HCT116 (cell line): ENCODE data around the gene USP7. TPM values are rescaled to one million over a fixed set of nuclear protein-coding genes. Genes with fewer than 3 reads are reported as not detected.

Experiments
- ATAC-seq: fragments of 200-7000 bp; cut with Tn5 transposase; 2 replicates; pipeline ENCODE4 v1.9.1; 2020; ENCODE audit warnings: mild to moderate bottlenecking, moderate library complexity
- BruUV-seq: library from RNA; stranded (reverse); fragments of 400-500 nt; replicated peaks from 2 replicates; lab custom pipeline; 2021; lab: Mats Ljungman, UMichigan
- CTCF ChIA-PET: fragments of 300-600 bp; sonication (Branson Sonifier 250); formaldehyde crosslinking; loops from one replicate; lab custom pipeline; 2021; ENCODE audit warnings: antibody characterized with exemption; lab: Charles Lee
- POLR2A ChIA-PET: fragments of 300-600, 350-600 bp; sonication (Branson Sonifier 250); formaldehyde crosslinking; loops from one replicate; lab custom pipeline; 2021; ENCODE audit warnings: antibody characterized with exemption; lab: Charles Lee
- RAD21 ChIA-PET, 2 experiments: fragments of 300-600 bp; sonication (Branson Sonifier 250); formaldehyde crosslinking; loops; one replicate each; lab custom pipeline; 2023; ENCODE audit warnings: low total read pairs in 2 of 2; ENCODE audit not compliant: uncharacterized antibody in 2 of 2, unreplicated experiment in 2 of 2, low non-redundant PET in 1 of 2; lab: Charles Lee
- DNase-seq: peaks from one replicate; pipeline ENCODE4 v3.0.0-alpha.2; 2010; ENCODE audit warnings: low read depth, low spot score
- H2AFZ ChIP-seq: fragments of 200-600 bp; shearing (Covaris generic), sonication (generic); 2 replicates; pipeline ENCODE4 v1.6.1; 2017; ENCODE audit warnings: low read depth, mixed run types, mixed read lengths, antibody characterized with exemption, low read length; ENCODE audit not compliant: poor library complexity, severe bottlenecking
- H3K27ac ChIP-seq: 2 replicates; pipeline ENCODE4 v1.5.1; 2012; ENCODE audit warnings: low read depth, low read length
- H3K27me3 ChIP-seq: fragments of 200-600 bp; sonication (generic); 2 replicates; pipeline ENCODE4 v1.6.1; 2016; ENCODE audit warnings: mixed run types, low read length, mixed read lengths; ENCODE audit not compliant: insufficient read depth
- H3K36me3 ChIP-seq, 2 experiments: fragments of 200-500 bp in 1 of 2; fragments of 200-600 bp in 1 of 2; sonication (Bioruptor generic) in 1 of 2; sonication (generic) in 1 of 2; 2 replicates each; pipeline versions ENCODE4 v1.5.1 to v1.6.1; 2014 to 2016; ENCODE audit warnings: low read length in 2 of 2, inconsistent platforms in 1 of 2, mixed read lengths in 1 of 2, mixed run types in 1 of 2; ENCODE audit not compliant: insufficient read depth in 2 of 2, control insufficient read depth in 1 of 2
- H3K4me1 ChIP-seq, 2 experiments: fragments of 200-600 bp in 1 of 2; sonication (generic) in 1 of 2; 2 replicates each; pipeline versions ENCODE4 v1.5.1 to v1.6.1; 2012 to 2017; ENCODE audit warnings: low read length in 2 of 2, inconsistent platforms in 1 of 2, mild to moderate bottlenecking in 1 of 2, mixed read lengths in 1 of 2, mixed run types in 1 of 2, moderate library complexity in 1 of 2; ENCODE audit not compliant: insufficient read depth in 2 of 2, control insufficient read depth in 1 of 2
- H3K4me2 ChIP-seq: fragments of 200-600 bp; sonication (generic); 2 replicates; pipeline ENCODE4 v1.6.1; 2017; ENCODE audit warnings: mixed run types, low read length, mixed read lengths
- H3K4me3 ChIP-seq, 2 experiments: fragments of 200-600 bp in 1 of 2; sonication (generic) in 1 of 2; replicated peaks in 1 of 2; 2 replicates each; pipeline ENCODE4 v1.5.1; 2011 to 2016; ENCODE audit warnings: low read length in 2 of 2, control low read depth in 1 of 2, low read depth in 1 of 2, mild to moderate bottlenecking in 1 of 2, mixed read lengths in 1 of 2, mixed run types in 1 of 2
- H3K79me2 ChIP-seq: fragments of 200-600 bp; sonication (generic); 2 replicates; pipeline ENCODE4 v1.6.1; 2017; ENCODE audit warnings: mild to moderate bottlenecking, mixed run types, low read length, moderate library complexity, mixed read lengths; ENCODE audit not compliant: insufficient read depth
- H3K9ac ChIP-seq: fragments of 200-600 bp; sonication (generic); 2 replicates; pipeline ENCODE4 v1.6.1; 2016; ENCODE audit warnings: low read length, mixed read lengths
- H3K9me2 ChIP-seq: fragments of 200-600 bp; sonication (generic), shearing (Covaris generic); 2 replicates; pipeline ENCODE4 v1.6.1; 2017; ENCODE audit warnings: mixed run types, mild to moderate bottlenecking, moderate library complexity; ENCODE audit not compliant: insufficient read depth
- H3K9me3 ChIP-seq, 2 experiments: fragments of 200-500 bp in 1 of 2; fragments of 200-600 bp in 1 of 2; sonication (Bioruptor generic) in 1 of 2; sonication (generic) in 1 of 2; 2 replicates each; pipeline ENCODE4 v1.6.1; 2014 to 2017; ENCODE audit warnings: low read length in 2 of 2, mixed read lengths in 2 of 2, inconsistent platforms in 1 of 2, low read depth in 1 of 2, mild to moderate bottlenecking in 1 of 2, mixed run types in 1 of 2, moderate library complexity in 1 of 2; ENCODE audit not compliant: control insufficient read depth in 1 of 2, insufficient read depth in 1 of 2
- H4K20me1 ChIP-seq: fragments of 200-600 bp; sonication (generic), shearing (Covaris generic); 2 replicates; pipeline ENCODE4 v1.6.1; 2017; ENCODE audit warnings: mixed run types, mild to moderate bottlenecking, moderate library complexity; ENCODE audit not compliant: insufficient read depth
- CBX3 ChIP-seq: IDR thresholded peaks from 2 replicates; pipeline ENCODE4 v1.6.1; 2012; ENCODE audit warnings: low read depth
- CEBPB ChIP-seq: IDR thresholded peaks from 2 replicates; pipeline ENCODE4 v1.6.1; 2012; ENCODE audit warnings: low read depth
- SIN3A ChIP-seq: IDR thresholded peaks from 2 replicates; pipeline ENCODE4 v1.6.1; 2012; ENCODE audit warnings: low read depth
- ZFX ChIP-seq: fragments of 450-650 bp; IDR thresholded peaks from 2 replicates; pipeline ENCODE4 v1.6.1; 2017
- intact Hi-C: fragments of 100-400 bp; cut with micrococcal nuclease; formaldehyde crosslinking; loops from 2 replicates; pipeline ENCODE4 v1.10.0; 2022
- total RNA-seq: library from RNA; stranded (reverse); gene quantifications from one replicate; pipeline ENCODE4 v1.2.1, GENCODE V29; 2021; ENCODE audit not compliant: unreplicated experiment
- TF ChIP-seq, protein P1 (sequence below): IDR thresholded peaks from 2 replicates; pipeline ENCODE4 v1.6.1; 2012
- TF ChIP-seq, protein P2 (sequence below): IDR thresholded peaks from 2 replicates; pipeline ENCODE4 v1.6.1; 2012
- TF ChIP-seq, protein P3 (sequence below), 3 experiments: fragments of 200-600 bp in 1 of 3; sonication (generic) in 1 of 3; IDR thresholded peaks in 2 of 3; conservative IDR thresholded peaks in 1 of 3; 2 replicates each; pipeline ENCODE4 v1.5.1; 2012 to 2017; ENCODE audit warnings: low read depth in 2 of 3, low read length in 2 of 3, antibody characterized with exemption in 1 of 3, borderline replicate concordance in 1 of 3, control low read depth in 1 of 3, mild to moderate bottlenecking in 1 of 3, mixed read lengths in 1 of 3, mixed run types in 1 of 3, moderate library complexity in 1 of 3; ENCODE audit not compliant: insufficient read depth in 1 of 3
- TF ChIP-seq, protein P4 (sequence below): IDR thresholded peaks from 2 replicates; pipeline ENCODE4 v1.6.1; 2012; ENCODE audit warnings: low read depth

USP7 gene
- total RNA-seq, 1 experiment from 2014 or later = 154 TPM

DNA sequence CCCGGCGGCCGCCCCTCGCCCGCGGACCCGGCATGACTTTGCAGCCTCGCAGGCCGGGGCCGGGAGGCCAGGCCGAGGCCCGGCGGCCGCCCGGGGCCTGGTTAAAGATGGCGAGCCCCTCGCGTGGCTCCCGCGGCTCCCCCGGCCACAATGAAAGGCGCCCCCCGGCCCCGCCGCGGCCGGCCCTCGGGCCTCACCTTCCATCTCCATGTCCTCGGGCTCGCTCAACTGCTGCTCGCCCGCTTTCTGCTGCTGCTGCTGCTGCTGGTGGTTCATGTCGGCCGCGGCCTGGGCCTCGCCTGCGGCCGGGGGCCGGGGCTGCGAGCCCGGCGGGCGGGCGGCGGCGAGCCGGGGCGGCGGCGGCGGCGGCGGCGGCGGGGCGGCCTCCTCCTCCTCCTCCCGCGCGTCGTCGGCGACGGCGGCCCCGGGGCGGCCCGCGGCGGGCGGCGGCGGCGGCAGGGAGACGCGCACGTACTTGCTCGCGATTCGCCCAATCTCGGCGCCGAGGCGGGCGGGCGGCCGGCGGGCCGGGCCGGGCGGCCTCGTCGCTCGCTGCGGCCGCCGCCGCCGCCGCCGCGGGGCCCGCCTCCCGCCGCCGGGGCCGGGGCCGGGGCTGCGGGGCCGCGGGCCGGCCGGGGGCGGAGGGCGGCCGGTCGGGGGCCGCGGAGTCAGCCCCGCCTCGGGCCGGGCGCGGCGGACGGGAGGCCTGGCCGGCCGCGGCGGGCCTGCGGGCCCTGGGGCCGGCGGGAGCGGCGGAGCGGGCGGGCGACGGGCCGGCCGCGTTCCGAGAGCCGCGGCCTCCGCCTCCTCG lies 491 bp downstream of the USP7 start:
- no peak for TF ChIP-seq CBX3
- TF ChIP-seq, protein P1, sequence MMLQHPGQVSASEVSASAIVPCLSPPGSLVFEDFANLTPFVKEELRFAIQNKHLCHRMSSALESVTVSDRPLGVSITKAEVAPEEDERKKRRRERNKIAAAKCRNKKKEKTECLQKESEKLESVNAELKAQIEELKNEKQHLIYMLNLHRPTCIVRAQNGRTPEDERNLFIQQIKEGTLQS = no peak
- 0 out of 2 replicates have a peak, but pooled peaks have one; percentile 2 for TF ChIP-seq SIN3A
- peak; percentile 86 for TF ChIP-seq ZFX
- TF ChIP-seq, protein P2, sequence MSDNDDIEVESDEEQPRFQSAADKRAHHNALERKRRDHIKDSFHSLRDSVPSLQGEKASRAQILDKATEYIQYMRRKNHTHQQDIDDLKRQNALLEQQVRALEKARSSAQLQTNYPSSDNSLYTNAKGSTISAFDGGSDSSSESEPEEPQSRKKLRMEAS = no peak
- TF ChIP-seq, protein P3, sequence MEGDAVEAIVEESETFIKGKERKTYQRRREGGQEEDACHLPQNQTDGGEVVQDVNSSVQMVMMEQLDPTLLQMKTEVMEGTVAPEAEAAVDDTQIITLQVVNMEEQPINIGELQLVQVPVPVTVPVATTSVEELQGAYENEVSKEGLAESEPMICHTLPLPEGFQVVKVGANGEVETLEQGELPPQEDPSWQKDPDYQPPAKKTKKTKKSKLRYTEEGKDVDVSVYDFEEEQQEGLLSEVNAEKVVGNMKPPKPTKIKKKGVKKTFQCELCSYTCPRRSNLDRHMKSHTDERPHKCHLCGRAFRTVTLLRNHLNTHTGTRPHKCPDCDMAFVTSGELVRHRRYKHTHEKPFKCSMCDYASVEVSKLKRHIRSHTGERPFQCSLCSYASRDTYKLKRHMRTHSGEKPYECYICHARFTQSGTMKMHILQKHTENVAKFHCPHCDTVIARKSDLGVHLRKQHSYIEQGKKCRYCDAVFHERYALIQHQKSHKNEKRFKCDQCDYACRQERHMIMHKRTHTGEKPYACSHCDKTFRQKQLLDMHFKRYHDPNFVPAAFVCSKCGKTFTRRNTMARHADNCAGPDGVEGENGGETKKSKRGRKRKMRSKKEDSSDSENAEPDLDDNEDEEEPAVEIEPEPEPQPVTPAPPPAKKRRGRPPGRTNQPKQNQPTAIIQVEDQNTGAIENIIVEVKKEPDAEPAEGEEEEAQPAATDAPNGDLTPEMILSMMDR (IDR thresholded peaks at IDR 0.05 in 2 of 3, conservative IDR thresholded peaks at IDR 0.05 in 1 of 3; ENCODE audit: borderline replicate concordance in 1 of 3, insufficient read depth in 1 of 3, low read depth in 2 of 3, low read length in 2 of 3) = no peak
- TF ChIP-seq, protein P4, sequence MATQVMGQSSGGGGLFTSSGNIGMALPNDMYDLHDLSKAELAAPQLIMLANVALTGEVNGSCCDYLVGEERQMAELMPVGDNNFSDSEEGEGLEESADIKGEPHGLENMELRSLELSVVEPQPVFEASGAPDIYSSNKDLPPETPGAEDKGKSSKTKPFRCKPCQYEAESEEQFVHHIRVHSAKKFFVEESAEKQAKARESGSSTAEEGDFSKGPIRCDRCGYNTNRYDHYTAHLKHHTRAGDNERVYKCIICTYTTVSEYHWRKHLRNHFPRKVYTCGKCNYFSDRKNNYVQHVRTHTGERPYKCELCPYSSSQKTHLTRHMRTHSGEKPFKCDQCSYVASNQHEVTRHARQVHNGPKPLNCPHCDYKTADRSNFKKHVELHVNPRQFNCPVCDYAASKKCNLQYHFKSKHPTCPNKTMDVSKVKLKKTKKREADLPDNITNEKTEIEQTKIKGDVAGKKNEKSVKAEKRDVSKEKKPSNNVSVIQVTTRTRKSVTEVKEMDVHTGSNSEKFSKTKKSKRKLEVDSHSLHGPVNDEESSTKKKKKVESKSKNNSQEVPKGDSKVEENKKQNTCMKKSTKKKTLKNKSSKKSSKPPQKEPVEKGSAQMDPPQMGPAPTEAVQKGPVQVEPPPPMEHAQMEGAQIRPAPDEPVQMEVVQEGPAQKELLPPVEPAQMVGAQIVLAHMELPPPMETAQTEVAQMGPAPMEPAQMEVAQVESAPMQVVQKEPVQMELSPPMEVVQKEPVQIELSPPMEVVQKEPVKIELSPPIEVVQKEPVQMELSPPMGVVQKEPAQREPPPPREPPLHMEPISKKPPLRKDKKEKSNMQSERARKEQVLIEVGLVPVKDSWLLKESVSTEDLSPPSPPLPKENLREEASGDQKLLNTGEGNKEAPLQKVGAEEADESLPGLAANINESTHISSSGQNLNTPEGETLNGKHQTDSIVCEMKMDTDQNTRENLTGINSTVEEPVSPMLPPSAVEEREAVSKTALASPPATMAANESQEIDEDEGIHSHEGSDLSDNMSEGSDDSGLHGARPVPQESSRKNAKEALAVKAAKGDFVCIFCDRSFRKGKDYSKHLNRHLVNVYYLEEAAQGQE = no peak
- TF ChIP-seq CEBPB = no peak
- BruUV-seq = no TSS peak
- ChIA-PET CTCF (no interaction called here), POLR2A (no interaction called here), RAD21 (no interaction called here)
- Histone ChIP-seq H3K9ac (peak overlapping the region; percentile 88), H4K20me1 (peaks cover 32% of the 10 kb centered on the region; the same call in 1 of the 2 replicates), H3K79me2 (peaks cover 48% of the 10 kb centered on the region), H3K9me3 (no peaks in the 10 kb centered on the region), H2AFZ (no peak overlapping the region), H3K27ac (peak overlapping the region; percentile 70), H3K4me2 (peak overlapping the region; percentile 99), H3K4me3 (peak overlapping the region; percentile 87 to 89), H3K9me2 (no peaks in the 10 kb centered on the region), H3K36me3 (no peaks in the 10 kb centered on the region), H3K4me1 (peaks cover 21 to 67% of the 10 kb centered on the region in 2 experiments; a peak in 3 of 4 replicates), H3K27me3 (no peaks in the 10 kb centered on the region)
- no peak for DNase-seq
- peak; percentile 20 for ATAC-seq
- intact Hi-C loops = no loop called here
